ENCODE data around the gene DTX3.
"Not testable (repeated sequence)": the region's sequence is repeated elsewhere in the genome, so short reads cannot be mapped to it uniquely, and the experiment has no call there.

Gene DTX3

DNA sequence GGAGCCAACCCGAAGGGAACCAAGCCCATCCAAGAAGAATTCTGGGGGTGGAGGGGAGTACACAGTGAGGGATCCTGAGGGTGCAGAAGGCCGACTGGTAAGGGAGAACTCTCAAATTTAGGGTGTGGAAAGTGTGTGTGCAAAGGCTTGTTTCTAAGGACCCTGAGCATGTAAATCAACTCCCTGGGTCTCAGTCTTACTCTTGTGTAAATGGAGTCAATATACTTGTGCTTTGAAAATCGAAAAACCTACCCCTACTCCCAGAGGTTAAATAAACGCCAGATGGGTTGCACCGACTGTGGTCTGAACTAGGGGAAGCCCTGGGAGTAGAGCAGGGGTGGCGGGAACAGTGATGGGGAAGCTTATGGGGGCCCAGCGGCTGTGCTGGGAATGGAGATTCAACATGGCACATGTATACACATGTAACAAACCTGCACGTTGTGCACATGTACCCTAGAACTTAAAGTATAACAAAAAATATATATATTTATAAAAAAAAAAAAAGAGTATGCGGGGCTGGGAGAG, 22.4 kb downstream of the DTX3 start:
- Histone ChIP-seq H3K4me1 (ENCODE audit: control insufficient read depth, insufficient read depth, low read length) (no peaks in the 10 kb centered on the region), H3K27ac (ENCODE audit: low read depth, low read length) (no peak overlapping the region), H3K36me3 (ENCODE audit: control insufficient read depth, insufficient read depth, low read length) (no peaks in the 10 kb centered on the region), H3K4me3 (ENCODE audit: low read length) (no peak overlapping the region), H3K9ac (ENCODE audit: low read length) (no peak overlapping the region), H3K27me3 (ENCODE audit: control insufficient read depth, insufficient read depth, low read length) (peaks cover 30% of the 10 kb centered on the region)

DNA sequence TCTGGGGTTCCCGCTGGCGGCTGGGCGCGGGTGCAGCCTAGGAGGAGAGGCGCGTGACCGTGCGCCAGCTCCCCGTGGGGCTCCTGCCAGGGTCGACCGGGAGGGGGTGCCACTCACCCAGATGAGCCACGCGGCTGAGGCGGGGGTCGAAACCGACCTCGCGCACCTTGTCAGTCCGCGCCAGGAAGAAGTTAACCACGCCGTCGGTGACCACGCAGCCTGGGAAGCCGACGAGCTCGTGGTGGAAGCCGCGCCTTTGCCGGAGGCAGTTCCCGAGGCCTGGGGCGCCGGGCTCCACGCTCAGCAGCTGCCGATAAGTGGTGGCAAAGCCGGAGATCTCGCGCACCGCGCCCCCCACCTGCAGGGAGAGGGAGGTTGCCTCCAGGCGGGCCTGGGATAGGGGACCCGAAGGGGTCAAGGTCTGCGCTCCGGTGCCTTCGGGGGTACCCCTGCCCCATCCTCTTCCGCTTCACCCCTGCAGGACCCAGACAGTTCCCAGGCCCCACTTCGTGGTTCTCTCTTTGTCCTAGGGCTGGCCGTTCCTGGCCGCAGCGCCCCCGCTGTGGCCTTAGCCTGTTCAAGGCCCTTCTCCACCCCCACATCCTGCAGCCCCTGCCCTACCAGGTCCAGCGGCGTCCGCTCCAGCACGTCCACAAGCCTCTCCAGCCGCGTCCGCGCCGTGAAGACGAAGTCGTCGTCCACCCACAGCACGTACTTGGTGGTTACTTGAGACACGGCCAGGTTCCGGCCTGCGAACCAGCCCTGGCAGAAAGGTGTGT, 23.1 kb downstream of the DTX3 start:
- no peak overlapping the region for H3K27ac ChIP-seq (ENCODE audit: low read depth, low read length)
- no peak overlapping the region for H3K4me3 ChIP-seq (ENCODE audit: low read length)
- H3K27me3 ChIP-seq (ENCODE audit: control insufficient read depth, insufficient read depth, low read length): peaks cover 27% of the 10 kb centered on the region

DNA sequence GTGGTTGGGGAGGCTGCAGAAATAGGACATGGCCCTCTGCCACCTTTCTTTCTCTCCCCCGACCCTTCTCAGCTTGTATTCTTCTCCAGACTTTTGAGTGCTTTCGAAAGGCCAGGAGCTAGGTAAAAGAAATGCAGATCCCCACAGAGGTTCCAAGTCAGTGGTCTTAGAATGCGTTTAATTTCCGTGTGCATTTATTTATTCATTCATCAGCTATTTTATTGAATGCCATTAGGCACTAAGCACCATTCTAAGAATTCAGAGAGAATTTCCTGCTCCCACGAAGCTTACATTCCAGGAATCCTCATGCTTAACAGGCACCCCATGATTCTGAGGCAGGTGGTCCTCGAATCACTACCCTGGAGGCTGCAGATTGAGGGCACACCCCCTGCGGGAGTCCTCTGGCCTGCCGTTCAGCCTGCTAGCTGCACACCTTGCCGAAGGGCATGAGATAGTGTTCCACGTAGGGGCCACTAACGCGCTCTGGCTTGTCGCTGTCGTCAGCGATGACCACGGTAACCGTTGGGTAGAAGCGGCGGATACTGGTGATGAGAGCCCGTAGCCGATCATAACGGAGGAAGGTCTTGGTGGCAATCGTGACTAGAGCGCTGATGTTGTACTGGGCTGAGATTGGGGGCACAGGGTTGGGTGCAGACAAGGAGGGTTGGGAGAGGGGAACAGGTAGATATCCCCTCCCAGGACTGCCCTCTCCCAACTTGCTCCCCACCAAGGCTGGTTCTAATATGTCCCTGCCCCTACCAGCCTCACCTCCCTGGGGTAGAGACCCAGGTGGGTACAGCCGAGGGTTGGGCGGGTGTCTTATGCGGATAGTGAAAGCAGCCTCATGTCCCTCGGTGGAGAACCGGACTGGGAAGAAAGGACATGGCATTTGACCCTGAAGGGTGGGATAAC, 23.9 kb downstream of the DTX3 start:
- no peak overlapping the region for H3K9ac ChIP-seq (ENCODE audit: low read length)
- no peaks in the 10 kb centered on the region for H3K4me1 ChIP-seq (ENCODE audit: control insufficient read depth, insufficient read depth, low read length)
- H3K27ac ChIP-seq (ENCODE audit: low read depth, low read length): no peak overlapping the region
- no peaks in the 10 kb centered on the region for H3K36me3 ChIP-seq (ENCODE audit: control insufficient read depth, insufficient read depth, low read length)
- H3K27me3 ChIP-seq (ENCODE audit: control insufficient read depth, insufficient read depth, low read length): peaks cover 27% of the 10 kb centered on the region
- no peak overlapping the region for H3K4me3 ChIP-seq (ENCODE audit: low read length)

More for the DNA sequence above, 23.1 kb downstream of the DTX3 start:
- H3K4me1 ChIP-seq (ENCODE audit: control insufficient read depth, insufficient read depth, low read length): no peaks in the 10 kb centered on the region
- H3K36me3 ChIP-seq (ENCODE audit: control insufficient read depth, insufficient read depth, low read length): no peaks in the 10 kb centered on the region
- H3K9ac ChIP-seq (ENCODE audit: low read length): no peak overlapping the region

DNA sequence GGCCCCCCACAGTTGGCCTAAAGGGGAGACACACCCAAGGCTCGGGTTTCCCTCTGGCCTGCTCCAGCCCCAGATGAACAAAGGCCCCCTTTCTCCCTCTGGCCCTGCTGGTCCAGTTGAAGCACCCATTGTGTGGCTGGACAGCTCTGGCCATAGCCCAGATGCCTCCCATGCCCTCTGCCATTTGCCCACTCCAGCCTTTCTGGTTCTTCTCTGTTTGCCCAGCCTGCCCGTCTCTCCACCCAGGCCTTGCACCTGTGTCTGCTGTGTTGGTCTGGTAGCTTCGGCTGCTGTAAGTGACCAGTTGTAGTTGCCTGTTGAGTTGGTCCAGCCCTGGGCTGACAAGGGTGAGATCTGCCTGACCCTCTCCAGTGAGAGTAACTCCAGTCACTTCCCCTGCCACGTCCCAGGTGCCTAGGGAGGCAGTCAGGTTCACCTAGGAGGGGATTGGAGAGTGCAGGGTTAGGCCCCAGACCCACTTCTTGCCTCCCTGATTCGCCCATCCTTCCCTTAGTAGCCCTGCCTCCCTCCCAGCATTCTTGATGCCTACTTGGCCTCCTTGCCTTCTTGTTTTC, 25.4 kb downstream of the DTX3 start:
- H3K36me3 ChIP-seq (ENCODE audit: control insufficient read depth, insufficient read depth, low read length): no peaks in the 10 kb centered on the region
- H3K27ac ChIP-seq (ENCODE audit: low read depth, low read length): no peak overlapping the region
- H3K27me3 ChIP-seq (ENCODE audit: control insufficient read depth, insufficient read depth, low read length): peaks cover 20% of the 10 kb centered on the region
- H3K4me3 ChIP-seq (ENCODE audit: low read length): no peak overlapping the region
- no peak overlapping the region for H3K9ac ChIP-seq (ENCODE audit: low read length)
- no peaks in the 10 kb centered on the region for H3K4me1 ChIP-seq (ENCODE audit: control insufficient read depth, insufficient read depth, low read length)

DNA sequence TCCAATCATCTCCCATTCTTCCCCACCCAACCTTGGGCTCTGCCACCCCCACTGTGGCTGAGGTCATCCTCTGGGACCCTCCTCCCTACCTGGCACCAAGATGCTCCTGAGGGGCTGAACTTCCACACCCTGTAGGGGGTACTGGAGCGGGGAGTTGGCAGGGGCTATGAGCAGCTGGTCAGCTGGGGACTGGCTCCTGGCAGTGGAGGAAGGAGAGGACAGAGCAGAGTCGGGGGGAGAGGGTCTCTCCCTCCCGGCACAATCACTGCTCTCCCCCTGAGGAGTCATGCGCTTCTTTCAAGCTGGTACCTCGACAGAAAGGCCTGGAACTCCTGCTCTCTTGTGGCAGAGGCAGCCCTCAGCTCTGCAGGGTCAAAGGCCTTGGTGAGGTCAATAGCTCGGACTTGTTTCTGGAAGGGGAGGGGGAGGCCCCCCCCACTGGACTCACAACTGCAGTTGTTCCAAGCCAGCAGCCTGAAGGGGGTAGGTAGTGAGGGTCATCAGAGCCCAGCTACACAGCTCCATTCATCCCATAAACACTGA, 26.3 kb downstream of the DTX3 start:
- Histone ChIP-seq H3K27ac (ENCODE audit: low read depth, low read length) (no peak overlapping the region), H3K4me1 (ENCODE audit: control insufficient read depth, insufficient read depth, low read length) (no peaks in the 10 kb centered on the region), H3K9ac (ENCODE audit: low read length) (no peak overlapping the region), H3K4me3 (ENCODE audit: low read length) (no peak overlapping the region), H3K36me3 (ENCODE audit: control insufficient read depth, insufficient read depth, low read length) (no peaks in the 10 kb centered on the region), H3K27me3 (ENCODE audit: control insufficient read depth, insufficient read depth, low read length) (peaks cover 16% of the 10 kb centered on the region)

DNA sequence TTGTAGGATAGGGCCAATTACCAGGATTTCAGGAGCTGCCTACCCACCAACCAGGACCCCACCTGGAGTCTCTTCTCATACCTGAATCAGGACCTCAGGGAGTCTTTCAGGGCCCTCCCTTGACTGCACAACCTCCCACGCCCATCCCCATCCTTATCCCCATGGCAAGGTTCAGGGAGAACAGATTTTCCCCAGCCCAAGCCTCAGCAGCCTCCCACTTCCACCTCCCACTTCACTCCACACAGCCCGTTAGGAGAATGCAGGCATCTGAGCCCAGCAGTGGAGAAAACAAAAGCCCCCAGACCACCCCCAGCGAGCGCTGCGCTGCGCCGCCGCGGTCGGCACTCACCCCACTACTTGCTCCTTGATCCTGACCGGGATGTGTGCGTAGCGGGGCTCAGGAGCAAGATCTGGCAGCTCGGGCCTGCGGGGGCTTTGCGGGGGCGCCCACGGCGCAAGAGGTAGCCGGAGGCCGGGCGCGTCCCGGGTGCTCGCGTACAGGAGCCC, 27.0 kb downstream of the DTX3 start:
- Histone ChIP-seq H3K27ac (ENCODE audit: low read depth, low read length) (no peak overlapping the region), H3K4me3 (ENCODE audit: low read length) (peak overlapping the region; percentile 54), H3K27me3 (ENCODE audit: control insufficient read depth, insufficient read depth, low read length) (peaks cover 13% of the 10 kb centered on the region), H3K36me3 (ENCODE audit: control insufficient read depth, insufficient read depth, low read length) (no peaks in the 10 kb centered on the region), H3K4me1 (ENCODE audit: control insufficient read depth, insufficient read depth, low read length) (no peaks in the 10 kb centered on the region), H3K9ac (ENCODE audit: low read length) (no peak overlapping the region)

DNA sequence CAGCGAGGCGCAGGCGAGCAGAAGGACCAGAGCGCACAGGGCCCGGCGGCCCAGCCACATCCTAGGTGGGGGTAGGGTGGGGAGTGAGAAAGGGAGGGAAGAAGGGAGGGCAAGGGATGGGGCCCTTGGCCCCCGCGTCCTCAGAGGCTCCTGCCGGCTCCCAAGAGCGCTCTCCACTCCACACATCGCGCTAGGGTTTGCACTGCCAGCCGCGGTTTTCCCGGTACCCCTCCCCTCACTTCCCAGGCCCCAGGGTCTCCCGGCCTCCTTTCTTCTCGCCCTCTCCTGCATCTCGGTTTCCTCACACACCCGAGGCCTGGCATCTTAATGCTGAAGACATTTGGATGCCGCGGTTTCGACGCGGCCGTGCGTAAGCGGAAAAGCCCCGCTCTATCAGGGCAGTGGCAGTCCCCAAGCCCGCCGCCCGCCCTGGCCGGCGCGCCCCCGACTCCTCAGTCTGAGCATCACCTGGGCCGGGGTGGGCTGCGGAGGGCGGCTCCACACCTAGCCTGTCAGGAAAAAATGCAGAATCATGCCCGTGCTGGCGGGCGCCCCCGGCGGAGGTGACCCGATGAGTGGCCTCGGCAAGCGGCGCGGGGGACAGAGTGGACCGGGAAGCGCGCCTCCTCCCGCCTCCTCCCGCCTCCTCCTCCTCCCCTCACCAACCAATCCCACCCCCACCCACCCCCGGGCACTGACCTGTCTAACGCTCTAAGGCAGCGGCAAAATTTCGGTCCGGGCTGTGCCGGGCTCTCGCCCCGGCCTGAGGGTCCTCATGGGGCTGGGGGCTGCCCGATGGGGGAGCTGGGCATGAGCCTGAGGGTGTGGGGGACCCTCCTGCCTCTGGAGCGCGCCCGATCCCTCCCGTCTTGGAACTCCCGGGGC, 27.7 kb downstream of the DTX3 start:
- no peaks in the 10 kb centered on the region for H3K4me1 ChIP-seq (ENCODE audit: control insufficient read depth, insufficient read depth, low read length)
- no peak overlapping the region for H3K27ac ChIP-seq (ENCODE audit: low read depth, low read length)
- peak overlapping the region; percentile 58 for H3K4me3 ChIP-seq (ENCODE audit: low read length)
- H3K27me3 ChIP-seq (ENCODE audit: control insufficient read depth, insufficient read depth, low read length): peaks cover 13% of the 10 kb centered on the region
- no peak overlapping the region for H3K9ac ChIP-seq (ENCODE audit: low read length)
- no peaks in the 10 kb centered on the region for H3K36me3 ChIP-seq (ENCODE audit: control insufficient read depth, insufficient read depth, low read length)

DNA sequence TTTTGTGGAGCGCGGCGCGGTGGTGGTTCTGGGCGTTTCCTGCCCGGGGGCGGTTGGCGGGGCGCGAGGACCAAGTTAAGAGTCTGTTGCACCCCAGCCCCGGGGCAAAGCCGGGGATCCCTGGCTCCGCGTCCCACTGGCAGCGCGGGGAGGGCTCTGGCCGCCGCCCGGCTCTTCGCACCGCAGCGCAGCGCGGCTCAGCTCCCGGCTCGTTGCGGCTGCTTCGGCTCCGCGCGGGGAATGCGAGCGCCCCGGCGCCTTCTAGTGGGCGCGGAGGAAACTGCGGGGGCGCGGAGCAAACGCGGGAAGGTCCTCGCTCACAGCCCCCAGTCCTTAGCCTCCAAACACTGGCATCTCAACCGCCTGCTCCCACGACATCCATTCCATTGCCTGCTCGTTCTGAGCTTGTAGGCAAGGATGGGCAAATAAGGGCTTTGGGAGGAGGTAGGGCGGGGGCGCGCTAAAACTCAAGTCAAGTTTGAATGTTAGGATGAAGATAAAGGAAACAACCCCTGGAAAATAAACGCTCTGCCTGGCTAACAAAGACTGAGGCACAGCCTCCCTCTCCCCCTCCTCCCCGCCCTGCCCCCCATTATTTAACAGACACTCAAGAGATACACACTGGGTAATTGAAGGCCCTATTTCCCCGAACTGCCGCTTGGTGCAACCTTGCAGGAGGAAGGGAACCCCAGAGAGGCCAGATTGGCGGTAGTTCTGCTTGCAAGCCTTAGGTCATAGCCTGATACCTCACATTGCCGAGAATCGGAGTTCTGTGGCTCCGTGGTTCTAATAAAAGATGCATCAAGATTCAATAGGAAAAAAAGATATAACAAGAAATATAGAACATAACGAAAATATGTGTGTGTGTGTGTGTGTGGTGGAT, 28.6 kb downstream of the DTX3 start, which contains the start of gene B4GALNT1:
TSS of gene B4GALNT1 (minus strand) at position 244 of the 883 bp plus-strand sequence. CDS start 1,069 bp downstream, outside the sequence.
- peak within 1 kb of the TSS; percentile 58 for H3K4me3 ChIP-seq (ENCODE audit: low read length)
- H3K36me3 ChIP-seq (ENCODE audit: control insufficient read depth, insufficient read depth, low read length): no peaks in the 10 kb centered on the region
- no peak within 1 kb of the TSS for H3K9ac ChIP-seq (ENCODE audit: low read length)
- no peak within 1 kb of the TSS for H3K27ac ChIP-seq (ENCODE audit: low read depth, low read length)
- H3K4me1 ChIP-seq (ENCODE audit: control insufficient read depth, insufficient read depth, low read length): no peaks in the 10 kb centered on the region
- peaks cover 11% of the 10 kb centered on the region for H3K27me3 ChIP-seq (ENCODE audit: control insufficient read depth, insufficient read depth, low read length)

DNA sequence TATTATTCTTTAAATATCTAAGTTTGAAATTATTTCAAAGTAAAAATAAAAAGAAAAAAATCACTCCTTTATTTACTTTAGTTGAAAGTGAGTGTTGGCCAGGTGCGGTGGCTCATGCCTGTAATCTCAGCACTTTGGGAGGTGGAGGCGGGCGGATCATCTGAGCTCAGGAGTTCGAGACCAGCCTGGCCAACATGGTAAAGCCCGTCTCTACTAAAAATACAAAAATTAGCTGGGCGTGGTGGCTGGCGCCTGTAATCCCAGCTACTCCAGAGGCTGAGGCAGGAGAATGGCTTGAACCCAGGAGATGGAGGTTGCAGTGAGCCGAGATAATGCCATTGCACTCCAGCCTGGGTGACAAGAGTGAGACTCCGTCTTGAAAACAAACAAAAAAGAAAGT, 32.1 kb downstream of the DTX3 start:
- H3K4me3 ChIP-seq (ENCODE audit: low read length); H3K27me3 ChIP-seq (ENCODE audit: control insufficient read depth, insufficient read depth, low read length); H3K36me3 ChIP-seq (ENCODE audit: control insufficient read depth, insufficient read depth, low read length); H3K9ac ChIP-seq (ENCODE audit: low read length); H3K4me1 ChIP-seq (ENCODE audit: control insufficient read depth, insufficient read depth, low read length); H3K27ac ChIP-seq (ENCODE audit: low read depth, low read length): not testable (repeated sequence)

DNA sequence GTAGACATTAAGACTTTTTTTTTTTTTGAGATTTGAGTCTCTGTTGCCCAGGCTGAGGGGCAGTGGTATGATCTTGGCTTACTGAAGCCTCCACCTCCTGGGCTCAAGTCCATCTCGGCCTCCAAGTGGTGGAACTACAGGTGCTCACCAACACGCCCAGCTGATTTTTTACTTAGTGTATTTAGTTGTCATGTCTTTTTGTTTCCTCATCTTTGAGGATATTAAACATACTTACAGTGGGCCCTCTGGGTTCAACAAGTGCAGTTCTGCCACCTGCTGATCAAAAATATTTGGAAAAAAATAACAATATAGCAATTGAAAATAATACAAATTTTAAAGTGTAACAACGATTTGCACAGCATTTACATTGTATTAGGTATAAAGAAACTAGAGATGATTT, 32.7 kb downstream of the DTX3 start:
- Histone ChIP-seq H3K36me3 (ENCODE audit: control insufficient read depth, insufficient read depth, low read length) (no peaks in the 10 kb centered on the region), H3K27me3 (ENCODE audit: control insufficient read depth, insufficient read depth, low read length) (peaks cover 3% of the 10 kb centered on the region), H3K4me3 (ENCODE audit: low read length) (no peak overlapping the region), H3K9ac (ENCODE audit: low read length) (no peak overlapping the region), H3K27ac (ENCODE audit: low read depth, low read length) (no peak overlapping the region), H3K4me1 (ENCODE audit: control insufficient read depth, insufficient read depth, low read length) (no peaks in the 10 kb centered on the region)
